Measurements from ENCODE around the gene IFI27L2.

Gene IFI27L2, protein sequence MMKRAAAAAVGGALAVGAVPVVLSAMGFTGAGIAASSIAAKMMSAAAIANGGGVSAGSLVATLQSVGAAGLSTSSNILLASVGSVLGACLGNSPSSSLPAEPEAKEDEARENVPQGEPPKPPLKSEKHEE

GRCh38 chr14:94129111-94129757, at the start of gene IFI27L2:
IFI27L2 (minus strand) TSS chr14:94129604; CDS start chr14:94129564, 40 bp downstream.
- DNase-seq: peak; percentile 57 to 94 (median 72)
- intact Hi-C loops (cut with DNase I): loop anchor here (5.0 kb wide), 1 partner anchor 47 kb away; the partner anchor contains the start of genes DDX24 and IFI27L1

DNA sequence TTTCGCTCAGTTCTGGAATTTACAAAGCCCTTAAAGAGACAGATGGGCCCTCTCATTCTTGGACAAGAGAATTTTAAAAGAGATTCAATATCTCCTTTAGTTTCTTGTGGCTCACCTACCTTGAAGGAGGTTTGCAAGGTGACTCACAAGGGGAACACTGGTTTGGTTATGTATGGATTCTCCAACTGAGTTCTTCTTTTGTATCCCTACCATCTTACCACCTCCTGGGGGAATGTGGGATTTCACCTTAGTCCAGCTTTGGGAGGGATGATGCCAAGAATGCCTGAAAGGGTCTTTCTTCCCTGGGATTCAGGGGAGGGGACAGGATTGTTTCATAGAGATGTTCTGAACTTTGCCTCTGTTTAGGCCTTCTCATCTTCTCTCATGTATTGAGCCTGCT, 48.4 kb upstream of the IFI27L2 start:
- DNase-seq: no peak
- intact Hi-C loops (cut with DNase I): loop anchor here (5.0 kb wide), 2 partner anchors 96 to 141 kb away; partner anchors contain the start of genes DDX24 and IFI27L1

- intact Hi-C loops (cut with DNase I): loop anchor here (5.0 kb wide), 2 partner anchors 95 to 140 kb away; partner anchors contain the start of genes DDX24 and IFI27L1
- DNase-seq: no peak
These were observed 47.4 kb upstream of the IFI27L2 start for GRCh38 chr14:94176808-94177207.

DNA sequence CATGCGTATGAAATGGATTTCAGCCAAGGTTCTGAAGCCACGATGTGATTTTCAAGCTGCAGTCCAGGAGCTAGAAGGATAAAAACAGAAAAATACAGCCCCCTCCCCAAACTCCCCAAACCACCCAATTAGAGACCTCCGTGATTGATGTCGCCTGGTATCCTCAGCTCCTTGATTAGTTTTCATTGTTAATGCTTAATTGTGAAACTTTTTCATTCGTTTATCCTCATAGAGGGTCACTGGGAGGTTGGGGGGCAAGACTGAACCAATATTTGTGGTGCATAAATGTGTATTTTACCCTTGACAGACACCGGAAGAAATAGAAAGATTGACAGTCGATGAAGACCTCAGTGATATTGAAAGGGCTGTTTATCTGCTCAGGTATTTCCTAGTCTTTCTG, 46.3 kb upstream of the IFI27L2 start:
- intact Hi-C loops (cut with DNase I): loop anchor here (2.0 to 5.0 kb wide), 3 partner anchors 43 to 138 kb away; partner anchors contain the start of genes DDX24 and IFI27L1
- no peak for DNase-seq

GRCh38 chr14:94175011-94175745, 45.8 kb upstream of the IFI27L2 start:
- intact Hi-C loops (cut with DNase I): loop anchor here (2.0 to 5.0 kb wide), 3 partner anchors 42 to 138 kb away; partner anchors contain the start of genes DDX24 and IFI27L1
- DNase-seq: peak in 8 of 10 donors; percentile 14 to 84 (median 18)

GRCh38 chr14:94174604-94175010, 45.2 kb upstream of the IFI27L2 start:
- peak in 1 of 10 donors; percentile 11 for DNase-seq
- intact Hi-C loops (cut with DNase I): loop anchor here (2.0 to 5.0 kb wide), 3 partner anchors 42 to 137 kb away; partner anchors contain the start of genes DDX24 and IFI27L1

DNA sequence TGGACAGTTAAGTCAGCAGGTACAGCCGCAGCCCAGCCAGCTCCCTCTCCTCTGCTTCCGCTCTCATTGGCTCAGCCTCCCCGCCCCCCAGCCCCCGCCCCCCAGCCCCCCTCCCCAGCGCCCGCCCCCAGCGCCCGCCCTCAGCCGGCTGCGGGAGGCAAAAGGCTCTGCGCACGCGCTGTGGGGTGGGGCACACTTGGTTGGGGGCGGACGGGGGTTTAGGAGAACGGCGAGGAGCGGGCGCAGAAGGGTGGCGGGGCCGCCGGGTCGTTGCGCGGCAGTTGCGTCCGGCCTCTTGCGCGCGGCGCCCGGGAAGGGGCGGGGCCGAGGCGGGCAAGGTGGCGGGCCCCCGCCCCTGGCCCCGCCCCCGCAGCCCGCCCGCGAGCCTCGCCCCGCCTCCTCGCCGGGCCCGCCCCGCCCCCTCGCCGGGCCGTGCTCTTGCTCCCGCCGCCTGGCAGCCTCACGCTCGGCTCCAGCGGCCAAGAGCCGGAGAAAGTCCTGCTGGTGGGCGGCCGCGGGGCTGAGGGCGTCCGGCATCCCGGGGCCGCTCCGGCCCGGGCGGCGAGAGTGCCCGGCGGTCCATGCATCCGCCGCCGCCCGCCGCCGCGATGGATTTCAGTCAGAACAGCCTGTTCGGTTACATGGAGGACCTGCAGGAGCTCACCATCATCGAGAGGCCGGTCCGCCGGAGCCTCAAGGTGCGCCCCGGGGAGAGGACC, 44.6 kb upstream of the IFI27L2 start, which contains the start of gene PPP4R4:
TSS of gene PPP4R4 (plus strand) at position 438 of the 719 bp plus-strand sequence. CDS start at position 582, 144 bp downstream.
- DNase-seq: peak; percentile 72 to 96 (median 82)
- intact Hi-C loops (cut with DNase I): loop anchor here (2.0 kb wide), 1 partner anchor 41 kb away; no protein-coding TSS in a partner anchor

DNA sequence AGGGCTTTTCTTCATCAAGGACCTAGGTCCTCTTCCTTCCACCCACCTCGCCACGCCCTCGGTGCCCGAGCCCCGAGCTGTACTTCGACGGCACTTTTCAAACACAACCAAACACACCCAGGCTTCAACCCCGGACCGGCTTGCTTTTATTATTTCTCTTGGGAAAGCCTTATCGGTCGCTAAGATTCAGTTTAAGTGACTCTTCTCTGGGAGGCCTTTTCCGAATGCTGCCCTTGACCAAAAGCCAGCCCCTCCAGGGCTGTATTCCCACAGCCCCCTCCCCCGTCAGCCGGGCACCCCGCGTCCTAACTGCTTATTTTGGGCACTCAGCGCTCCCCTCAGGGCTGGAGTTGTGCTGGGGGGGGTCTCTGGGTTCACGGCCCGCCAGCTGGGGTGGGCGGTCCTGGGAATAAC, 44.1 kb upstream of the IFI27L2 start:
- peak in 2 of 10 donors; percentile 74 to 82 for DNase-seq
- intact Hi-C loops (cut with DNase I): no loop called here

- intact Hi-C loops (cut with DNase I): no loop called here
- no peak for DNase-seq
These were observed 43.1 kb upstream of the IFI27L2 start for GRCh38 chr14:94172545-94172944.

DNA sequence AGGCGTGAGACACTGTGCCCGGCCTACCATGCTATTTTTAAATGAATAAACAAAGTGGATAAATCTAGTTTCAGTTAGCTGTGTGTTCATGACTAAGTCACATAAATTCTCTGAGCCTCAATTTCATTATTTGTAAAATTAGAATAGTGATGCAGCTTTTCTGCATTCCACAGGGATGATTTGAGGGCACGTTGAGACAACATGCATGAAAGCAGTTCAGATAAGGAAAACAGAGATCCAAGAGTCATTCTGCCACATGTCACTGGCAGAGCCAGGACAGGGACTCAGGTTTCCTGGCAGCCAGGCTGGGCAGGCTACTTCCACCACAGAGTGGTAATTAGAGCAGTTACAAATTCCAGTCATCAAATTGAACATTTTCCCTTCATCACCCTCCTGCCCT, 41.8 kb upstream of the IFI27L2 start:
- no peak for DNase-seq
- intact Hi-C loops (cut with DNase I): no loop called here

- no peak for DNase-seq
- intact Hi-C loops (cut with DNase I): no loop called here
These were observed 40.7 kb upstream of the IFI27L2 start for GRCh38 chr14:94170136-94170535.

- intact Hi-C loops (cut with DNase I): no loop called here
- DNase-seq: peak in 2 of 10 donors; percentile 55 to 59
These were observed 36.3 kb upstream of the IFI27L2 start for GRCh38 chr14:94165744-94166143.

DNA sequence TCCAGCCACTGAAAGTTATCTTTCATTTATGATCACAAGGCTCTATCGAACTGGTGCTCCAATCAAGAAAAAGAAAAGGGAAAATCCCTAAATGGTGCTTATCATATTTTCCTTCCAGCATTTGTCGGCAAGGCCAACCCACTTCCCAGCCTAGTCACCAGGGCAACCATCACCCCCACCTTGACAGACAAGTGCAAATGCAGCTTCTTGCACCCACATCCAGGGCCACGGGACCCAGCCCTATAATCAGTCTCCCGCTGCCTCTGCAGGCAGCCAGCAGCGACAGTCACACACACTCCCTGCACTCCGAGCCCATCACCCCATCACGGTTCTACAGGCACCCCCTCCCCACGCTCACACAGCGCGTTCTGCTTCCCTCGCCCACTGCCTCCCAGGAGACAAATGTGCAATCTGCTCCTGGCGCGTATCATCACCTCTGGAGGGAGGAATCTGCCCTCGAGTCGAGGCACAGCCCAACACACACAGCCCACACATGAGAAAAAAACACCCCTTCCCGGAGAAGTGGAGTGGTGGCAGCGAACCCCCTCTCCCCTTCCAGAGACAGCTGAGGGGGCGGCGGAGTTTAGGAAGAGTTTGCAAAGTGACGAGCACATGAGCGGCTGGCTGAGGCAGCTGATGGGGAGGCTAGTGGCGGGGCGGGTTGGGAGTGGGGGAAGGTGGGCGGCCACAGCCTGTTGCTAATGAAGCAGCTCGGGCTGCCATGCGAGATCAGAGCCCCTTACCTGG, 35.5 kb upstream of the IFI27L2 start:
- DNase-seq: peak in 8 of 10 donors; percentile 41 to 92 (median 59)

GRCh38 chr14:94163796-94164195, 34.4 kb upstream of the IFI27L2 start:
- intact Hi-C loops (cut with DNase I): no loop called here
- no peak for DNase-seq

More for the DNA sequence above, 35.5 kb upstream of the IFI27L2 start:
- intact Hi-C loops (cut with DNase I): no loop called here

DNA sequence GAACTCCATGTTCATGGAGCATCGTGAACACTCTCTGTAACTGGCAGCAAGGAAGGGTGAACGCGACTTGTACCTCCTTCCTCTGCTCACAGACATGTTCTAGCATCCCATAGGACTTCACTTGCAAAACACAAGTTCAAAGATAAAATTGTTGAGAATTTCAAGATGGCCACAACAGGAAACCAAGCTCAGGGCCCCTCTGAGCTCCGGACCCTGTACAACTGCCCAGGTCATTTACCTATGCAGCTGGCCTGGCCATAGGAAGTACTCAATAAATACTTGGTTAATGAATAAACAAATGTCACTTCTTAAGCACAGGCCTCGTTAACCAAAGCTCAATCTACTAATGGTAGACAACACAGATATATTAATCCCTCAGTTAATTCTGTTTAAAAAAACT, 33.1 kb upstream of the IFI27L2 start:
- DNase-seq: no peak
- intact Hi-C loops (cut with DNase I): no loop called here

DNA sequence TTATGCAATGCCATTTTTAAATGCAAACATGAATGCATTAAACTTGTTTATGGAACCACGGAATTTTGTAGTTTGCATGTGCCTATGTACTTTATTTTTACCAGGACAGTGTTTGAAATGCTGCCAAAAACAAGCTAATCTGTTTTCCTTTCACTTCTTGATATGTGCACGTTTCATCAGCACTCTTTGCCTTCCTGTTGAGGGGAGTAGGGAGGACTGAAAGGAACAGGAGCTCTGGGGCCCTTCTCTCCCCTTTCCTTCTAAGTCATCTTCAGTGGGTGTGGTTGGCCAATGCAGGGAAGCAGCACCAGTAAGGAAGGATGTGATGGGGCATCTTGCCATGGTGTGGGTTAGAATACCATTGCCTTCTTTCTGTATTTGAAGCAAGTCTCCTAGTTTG, 32.6 kb upstream of the IFI27L2 start:
- no peak for DNase-seq
- intact Hi-C loops (cut with DNase I): no loop called here

- DNase-seq: no peak
- intact Hi-C loops (cut with DNase I): no loop called here
These were observed 31.7 kb upstream of the IFI27L2 start for GRCh38 chr14:94161058-94161457.

GRCh38 chr14:94158239-94158883, 29.0 kb upstream of the IFI27L2 start:
- intact Hi-C loops (cut with DNase I): no loop called here
- no peak for DNase-seq

DNA sequence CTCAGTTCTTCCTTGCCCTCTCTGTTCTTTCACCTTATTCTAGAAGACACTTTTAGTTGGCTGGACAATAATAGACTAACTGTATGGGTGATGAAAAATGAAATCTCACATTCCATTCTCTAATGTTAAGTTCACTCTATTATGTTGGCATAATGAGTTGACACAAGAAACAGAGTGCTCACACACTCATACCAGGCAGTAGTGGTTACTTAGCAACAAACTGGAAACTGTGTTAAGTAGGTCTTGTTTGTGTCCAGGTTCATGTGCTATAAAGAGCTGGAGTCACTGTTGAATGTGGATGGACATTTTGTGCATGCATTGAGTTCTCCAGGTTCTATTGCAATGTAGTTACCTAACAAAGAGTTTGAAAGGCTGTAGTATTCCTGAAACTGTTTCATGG, 27.8 kb upstream of the IFI27L2 start:
- intact Hi-C loops (cut with DNase I): no loop called here
- no peak for DNase-seq

Measured in posterior cingulate gyrus (tissue), 11 donors.